Prostate gland (tissue), 2 donors: Measurements from ENCODE around the gene DENND5A.
"Not testable (repeated sequence)": the region's sequence is repeated elsewhere in the genome, so short reads cannot be mapped to it uniquely, and the experiment has no call there.

Source experiments
- POLR2A ChIP-seq: fragments of 450-650 bp; IDR thresholded peaks from one replicate; pipeline ENCODE4 v1.6.1; 2016; ENCODE audit warnings: antibody characterized with exemption, mild to moderate bottlenecking
- POLR2AphosphoS5 ChIP-seq: sonication (generic); formaldehyde crosslinking; IDR thresholded peaks from one replicate; pipeline ENCODE4 v1.6.1; 2017; ENCODE audit warnings: antibody characterized with exemption
- TF ChIP-seq, protein P1 (sequence below), 4 experiments: fragments of 200-600 bp in 2 of 4; fragments of 450-650 bp in 2 of 4; sonication (generic) in 2 of 4; IDR thresholded peaks; 1 replicate in 3 of 4; 2 replicates in 1 of 4; pipeline ENCODE4 v1.5.1; 2016 to 2019; ENCODE audit warnings: antibody characterized with exemption in 4 of 4, mild to moderate bottlenecking in 2 of 4, moderate library complexity in 2 of 4

DNA sequence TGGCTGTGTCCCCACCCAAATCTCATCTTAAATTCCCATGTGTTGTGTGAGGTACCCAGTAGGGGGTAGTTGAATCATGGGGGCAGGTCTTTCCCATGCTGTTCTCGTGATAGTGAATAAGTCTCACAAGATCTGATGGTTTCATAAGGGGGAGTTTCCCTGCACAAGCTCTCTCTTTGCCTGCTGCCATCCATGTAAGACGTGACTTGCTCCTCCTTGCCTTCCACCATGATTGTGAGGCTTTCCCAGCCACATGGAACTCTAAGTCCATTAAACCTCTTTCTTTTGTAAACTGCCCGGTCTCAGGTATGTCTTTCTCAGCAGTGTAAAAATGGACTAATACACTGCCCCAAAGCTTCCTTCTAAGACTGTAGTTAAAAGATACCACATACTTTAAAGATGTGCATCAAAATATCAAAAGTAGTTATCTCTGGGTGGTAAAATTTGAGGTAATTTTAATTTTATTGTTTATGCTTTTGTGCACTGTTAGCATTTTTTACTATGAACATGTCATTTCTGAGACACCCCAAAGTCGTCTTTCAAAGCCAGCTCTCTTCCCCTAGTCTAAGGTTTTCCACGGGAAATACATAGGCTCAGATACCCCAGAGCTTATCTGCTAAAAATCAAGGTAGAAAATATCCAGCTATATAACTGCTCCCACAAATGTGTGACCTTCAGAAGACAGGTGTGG, 74.7 kb downstream of the DENND5A start:
- TF ChIP-seq, protein P1, sequence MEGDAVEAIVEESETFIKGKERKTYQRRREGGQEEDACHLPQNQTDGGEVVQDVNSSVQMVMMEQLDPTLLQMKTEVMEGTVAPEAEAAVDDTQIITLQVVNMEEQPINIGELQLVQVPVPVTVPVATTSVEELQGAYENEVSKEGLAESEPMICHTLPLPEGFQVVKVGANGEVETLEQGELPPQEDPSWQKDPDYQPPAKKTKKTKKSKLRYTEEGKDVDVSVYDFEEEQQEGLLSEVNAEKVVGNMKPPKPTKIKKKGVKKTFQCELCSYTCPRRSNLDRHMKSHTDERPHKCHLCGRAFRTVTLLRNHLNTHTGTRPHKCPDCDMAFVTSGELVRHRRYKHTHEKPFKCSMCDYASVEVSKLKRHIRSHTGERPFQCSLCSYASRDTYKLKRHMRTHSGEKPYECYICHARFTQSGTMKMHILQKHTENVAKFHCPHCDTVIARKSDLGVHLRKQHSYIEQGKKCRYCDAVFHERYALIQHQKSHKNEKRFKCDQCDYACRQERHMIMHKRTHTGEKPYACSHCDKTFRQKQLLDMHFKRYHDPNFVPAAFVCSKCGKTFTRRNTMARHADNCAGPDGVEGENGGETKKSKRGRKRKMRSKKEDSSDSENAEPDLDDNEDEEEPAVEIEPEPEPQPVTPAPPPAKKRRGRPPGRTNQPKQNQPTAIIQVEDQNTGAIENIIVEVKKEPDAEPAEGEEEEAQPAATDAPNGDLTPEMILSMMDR (IDR thresholded peaks at IDR 0.05), result not testable (repeated sequence)
- not testable (repeated sequence) for TF ChIP-seq POLR2A, POLR2AphosphoS5
